HL-60/S4 treated with retinoic acid at 250 ng/mL for 4 days and 3 days (cell line): ENCODE data around the gene NHEJ1.

Experiments
- in situ Hi-C: fragments of 300-500 bp; cut with MboI; formaldehyde crosslinking; loops from 2 replicates; pipeline ENCODE4 v1.7.0; 2022; ENCODE audit warnings: low sequenced_read_pairs

Gene NHEJ1

GRCh38 chr2:219032051-219032745, 128.4 kb downstream of the NHEJ1 start:
- in situ Hi-C loops, result loop anchor here (25.0 kb wide), 1 partner anchor 280 kb away; the partner anchor contains the start of gene PTPRN

GRCh38 chr2:219031005-219031738, 129.4 kb downstream of the NHEJ1 start:
- in situ Hi-C loops, result loop anchor here (25.0 kb wide), 1 partner anchor 281 kb away; the partner anchor contains the start of gene PTPRN

- in situ Hi-C loops, result loop anchor here (25.0 kb wide), 1 partner anchor 282 kb away; the partner anchor contains the start of gene PTPRN
These were observed 130.3 kb downstream of the NHEJ1 start for GRCh38 chr2:219030177-219030940.

- in situ Hi-C loops, result loop anchor here (25.0 kb wide), 1 partner anchor 283 kb away; the partner anchor contains the start of gene PTPRN
These were observed 130.8 kb downstream of the NHEJ1 start for GRCh38 chr2:219029829-219030165.

- in situ Hi-C loops, result loop anchor here (25.0 kb wide), 1 partner anchor 283 kb away; the partner anchor contains the start of gene PTPRN
These were observed 131.4 kb downstream of the NHEJ1 start for GRCh38 chr2:219028996-219029828.

GRCh38 chr2:219028141-219028540, 132.5 kb downstream of the NHEJ1 start:
- in situ Hi-C loops, result loop anchor here (25.0 kb wide), 1 partner anchor 284 kb away; the partner anchor contains the start of gene PTPRN

GRCh38 chr2:219027511-219028055, 133.0 kb downstream of the NHEJ1 start:
- in situ Hi-C loops, result loop anchor here (25.0 kb wide), 1 partner anchor 285 kb away; the partner anchor contains the start of gene PTPRN

GRCh38 chr2:219026946-219027345, 133.7 kb downstream of the NHEJ1 start:
- in situ Hi-C loops, result loop anchor here (25.0 kb wide), 1 partner anchor 285 kb away; the partner anchor contains the start of gene PTPRN

GRCh38 chr2:219025637-219026585, 134.7 kb downstream of the NHEJ1 start:
- in situ Hi-C loops, result loop anchor here (25.0 kb wide), 1 partner anchor 286 kb away; the partner anchor contains the start of gene PTPRN
